HL-60 (cell line): ENCODE results near the gene SLC25A29.

Source experiments
- GABPA ChIP-seq: IDR thresholded peaks from 2 replicates; pipeline ENCODE4 v1.6.1; 2012; ENCODE audit warnings: low read depth
- POLR2AphosphoS5 ChIP-seq: IDR thresholded peaks from 2 replicates; pipeline ENCODE4 v1.6.1; 2012; ENCODE audit warnings: low read depth
- SPI1 ChIP-seq: IDR thresholded peaks from 2 replicates; pipeline ENCODE4 v1.6.1; 2012; ENCODE audit warnings: low read depth, mild to moderate bottlenecking, borderline replicate concordance
- TF ChIP-seq, protein P1 (sequence below): IDR thresholded peaks from one replicate; pipeline ENCODE4 v1.5.1; 2011; ENCODE audit warnings: low read length, control low read depth, inconsistent platforms; ENCODE audit not compliant: insufficient read depth
- TF ChIP-seq, protein P2 (sequence below): IDR thresholded peaks from 2 replicates; pipeline ENCODE4 v1.6.1; 2012; ENCODE audit warnings: low read depth; ENCODE audit not compliant: insufficient replicate concordance

DNA sequence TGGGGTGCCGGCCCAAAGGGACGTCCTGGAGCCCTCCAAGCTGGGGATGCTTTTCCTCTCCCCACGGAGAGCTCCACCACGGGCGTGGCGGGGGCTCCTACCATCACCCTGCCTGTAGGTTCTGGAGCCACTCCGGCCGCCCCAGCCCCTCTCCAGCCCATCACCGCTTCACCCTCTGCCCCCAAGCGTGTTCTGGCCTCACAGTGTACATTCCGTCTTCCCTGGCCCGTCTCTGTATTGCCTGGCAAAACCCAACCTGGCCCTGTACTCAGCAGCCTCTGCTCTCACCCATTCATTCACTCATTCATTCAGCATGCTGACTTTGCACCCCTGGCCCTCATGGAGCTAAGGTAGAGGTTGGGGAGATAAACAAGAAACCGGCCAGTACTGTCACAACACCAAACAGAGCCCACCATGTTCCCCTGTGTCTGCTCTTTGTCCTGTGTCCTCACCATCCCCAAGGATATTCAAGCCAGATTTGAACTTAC is 20.3 kb downstream of the SLC25A29 start:
- TF ChIP-seq, protein P1, sequence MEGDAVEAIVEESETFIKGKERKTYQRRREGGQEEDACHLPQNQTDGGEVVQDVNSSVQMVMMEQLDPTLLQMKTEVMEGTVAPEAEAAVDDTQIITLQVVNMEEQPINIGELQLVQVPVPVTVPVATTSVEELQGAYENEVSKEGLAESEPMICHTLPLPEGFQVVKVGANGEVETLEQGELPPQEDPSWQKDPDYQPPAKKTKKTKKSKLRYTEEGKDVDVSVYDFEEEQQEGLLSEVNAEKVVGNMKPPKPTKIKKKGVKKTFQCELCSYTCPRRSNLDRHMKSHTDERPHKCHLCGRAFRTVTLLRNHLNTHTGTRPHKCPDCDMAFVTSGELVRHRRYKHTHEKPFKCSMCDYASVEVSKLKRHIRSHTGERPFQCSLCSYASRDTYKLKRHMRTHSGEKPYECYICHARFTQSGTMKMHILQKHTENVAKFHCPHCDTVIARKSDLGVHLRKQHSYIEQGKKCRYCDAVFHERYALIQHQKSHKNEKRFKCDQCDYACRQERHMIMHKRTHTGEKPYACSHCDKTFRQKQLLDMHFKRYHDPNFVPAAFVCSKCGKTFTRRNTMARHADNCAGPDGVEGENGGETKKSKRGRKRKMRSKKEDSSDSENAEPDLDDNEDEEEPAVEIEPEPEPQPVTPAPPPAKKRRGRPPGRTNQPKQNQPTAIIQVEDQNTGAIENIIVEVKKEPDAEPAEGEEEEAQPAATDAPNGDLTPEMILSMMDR, result no peak
- TF ChIP-seq POLR2AphosphoS5, result no peak
- TF ChIP-seq, protein P2, sequence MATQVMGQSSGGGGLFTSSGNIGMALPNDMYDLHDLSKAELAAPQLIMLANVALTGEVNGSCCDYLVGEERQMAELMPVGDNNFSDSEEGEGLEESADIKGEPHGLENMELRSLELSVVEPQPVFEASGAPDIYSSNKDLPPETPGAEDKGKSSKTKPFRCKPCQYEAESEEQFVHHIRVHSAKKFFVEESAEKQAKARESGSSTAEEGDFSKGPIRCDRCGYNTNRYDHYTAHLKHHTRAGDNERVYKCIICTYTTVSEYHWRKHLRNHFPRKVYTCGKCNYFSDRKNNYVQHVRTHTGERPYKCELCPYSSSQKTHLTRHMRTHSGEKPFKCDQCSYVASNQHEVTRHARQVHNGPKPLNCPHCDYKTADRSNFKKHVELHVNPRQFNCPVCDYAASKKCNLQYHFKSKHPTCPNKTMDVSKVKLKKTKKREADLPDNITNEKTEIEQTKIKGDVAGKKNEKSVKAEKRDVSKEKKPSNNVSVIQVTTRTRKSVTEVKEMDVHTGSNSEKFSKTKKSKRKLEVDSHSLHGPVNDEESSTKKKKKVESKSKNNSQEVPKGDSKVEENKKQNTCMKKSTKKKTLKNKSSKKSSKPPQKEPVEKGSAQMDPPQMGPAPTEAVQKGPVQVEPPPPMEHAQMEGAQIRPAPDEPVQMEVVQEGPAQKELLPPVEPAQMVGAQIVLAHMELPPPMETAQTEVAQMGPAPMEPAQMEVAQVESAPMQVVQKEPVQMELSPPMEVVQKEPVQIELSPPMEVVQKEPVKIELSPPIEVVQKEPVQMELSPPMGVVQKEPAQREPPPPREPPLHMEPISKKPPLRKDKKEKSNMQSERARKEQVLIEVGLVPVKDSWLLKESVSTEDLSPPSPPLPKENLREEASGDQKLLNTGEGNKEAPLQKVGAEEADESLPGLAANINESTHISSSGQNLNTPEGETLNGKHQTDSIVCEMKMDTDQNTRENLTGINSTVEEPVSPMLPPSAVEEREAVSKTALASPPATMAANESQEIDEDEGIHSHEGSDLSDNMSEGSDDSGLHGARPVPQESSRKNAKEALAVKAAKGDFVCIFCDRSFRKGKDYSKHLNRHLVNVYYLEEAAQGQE, result no peak
- TF ChIP-seq SPI1, result no peak
- TF ChIP-seq GABPA, result no peak
